PC-3 (cell line): Measurements from ENCODE around the gene ZNF30.

Source experiments
- EZH2 ChIP-seq: fragments of 300-600 bp; sonication (generic); IDR thresholded peaks from one replicate; pipeline ENCODE4 v1.6.1; 2017; ENCODE audit warnings: antibody characterized with exemption, mild to moderate bottlenecking, low read length; ENCODE audit not compliant: unreplicated experiment
- EZH2phosphoT487 ChIP-seq: fragments of 300-600 bp; sonication (generic); IDR thresholded peaks from 2 replicates; pipeline ENCODE4 v1.6.1; 2018; ENCODE audit warnings: mild to moderate bottlenecking, antibody characterized with exemption, low read length, borderline replicate concordance
- TF ChIP-seq, protein P1 (sequence below): fragments of 300-600 bp; sonication (generic); conservative IDR thresholded peaks from 2 replicates; pipeline ENCODE4 v1.5.1; 2017; ENCODE audit warnings: antibody characterized with exemption, low read depth, mild to moderate bottlenecking, low read length

DNA sequence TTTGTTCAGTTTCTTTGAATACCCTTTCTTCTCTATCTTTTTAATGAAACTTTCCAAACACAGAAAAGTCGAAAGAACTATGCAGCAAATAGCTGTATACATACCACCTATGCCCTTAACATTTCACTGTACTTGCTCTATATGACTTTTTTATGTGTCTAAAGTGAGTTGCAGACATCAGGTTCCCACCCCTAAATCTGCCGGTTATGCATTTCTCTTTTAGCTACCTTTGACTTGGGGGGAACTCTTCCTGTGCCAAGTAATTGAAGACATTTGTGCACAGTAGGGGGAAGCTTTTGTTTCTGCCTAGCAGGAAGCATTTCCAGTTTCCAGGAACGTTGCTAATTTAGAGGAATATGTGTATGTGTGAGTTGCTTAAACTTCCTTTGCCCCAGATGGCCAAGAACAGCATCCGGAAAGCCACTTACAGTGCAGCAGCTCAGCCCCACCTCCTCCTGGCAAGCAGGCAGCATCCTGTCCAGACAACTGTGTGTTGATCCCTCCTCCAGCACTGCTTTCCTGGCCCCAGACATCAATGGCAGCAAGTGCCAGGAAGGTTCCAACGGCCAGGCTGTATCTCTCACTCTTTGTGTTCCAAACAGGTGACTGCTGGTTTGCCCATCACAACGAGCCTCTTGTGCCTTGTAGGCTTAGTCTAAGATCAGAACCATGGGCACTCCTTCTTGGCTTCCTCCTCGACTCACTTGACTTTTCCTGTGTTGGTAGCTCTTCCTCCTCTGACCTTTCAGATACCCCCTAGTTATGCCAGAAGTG lies 58.7 kb downstream of the ZNF30 start:
- TF ChIP-seq, protein P1, sequence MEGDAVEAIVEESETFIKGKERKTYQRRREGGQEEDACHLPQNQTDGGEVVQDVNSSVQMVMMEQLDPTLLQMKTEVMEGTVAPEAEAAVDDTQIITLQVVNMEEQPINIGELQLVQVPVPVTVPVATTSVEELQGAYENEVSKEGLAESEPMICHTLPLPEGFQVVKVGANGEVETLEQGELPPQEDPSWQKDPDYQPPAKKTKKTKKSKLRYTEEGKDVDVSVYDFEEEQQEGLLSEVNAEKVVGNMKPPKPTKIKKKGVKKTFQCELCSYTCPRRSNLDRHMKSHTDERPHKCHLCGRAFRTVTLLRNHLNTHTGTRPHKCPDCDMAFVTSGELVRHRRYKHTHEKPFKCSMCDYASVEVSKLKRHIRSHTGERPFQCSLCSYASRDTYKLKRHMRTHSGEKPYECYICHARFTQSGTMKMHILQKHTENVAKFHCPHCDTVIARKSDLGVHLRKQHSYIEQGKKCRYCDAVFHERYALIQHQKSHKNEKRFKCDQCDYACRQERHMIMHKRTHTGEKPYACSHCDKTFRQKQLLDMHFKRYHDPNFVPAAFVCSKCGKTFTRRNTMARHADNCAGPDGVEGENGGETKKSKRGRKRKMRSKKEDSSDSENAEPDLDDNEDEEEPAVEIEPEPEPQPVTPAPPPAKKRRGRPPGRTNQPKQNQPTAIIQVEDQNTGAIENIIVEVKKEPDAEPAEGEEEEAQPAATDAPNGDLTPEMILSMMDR: no peak
- no peak for TF ChIP-seq EZH2
- TF ChIP-seq EZH2phosphoT487: no peak
